HG03175 (cell line): ENCODE data around the gene ESRRA.

Source experiments
- ATAC-seq: cut with Tn5 transposase; IDR thresholded peaks from one replicate; pipeline ENCODE4 v1.9.1; 2021; ENCODE audit warnings: mild to moderate bottlenecking, moderate library complexity; ENCODE audit not compliant: unreplicated experiment

The ESRRA gene

DNA sequence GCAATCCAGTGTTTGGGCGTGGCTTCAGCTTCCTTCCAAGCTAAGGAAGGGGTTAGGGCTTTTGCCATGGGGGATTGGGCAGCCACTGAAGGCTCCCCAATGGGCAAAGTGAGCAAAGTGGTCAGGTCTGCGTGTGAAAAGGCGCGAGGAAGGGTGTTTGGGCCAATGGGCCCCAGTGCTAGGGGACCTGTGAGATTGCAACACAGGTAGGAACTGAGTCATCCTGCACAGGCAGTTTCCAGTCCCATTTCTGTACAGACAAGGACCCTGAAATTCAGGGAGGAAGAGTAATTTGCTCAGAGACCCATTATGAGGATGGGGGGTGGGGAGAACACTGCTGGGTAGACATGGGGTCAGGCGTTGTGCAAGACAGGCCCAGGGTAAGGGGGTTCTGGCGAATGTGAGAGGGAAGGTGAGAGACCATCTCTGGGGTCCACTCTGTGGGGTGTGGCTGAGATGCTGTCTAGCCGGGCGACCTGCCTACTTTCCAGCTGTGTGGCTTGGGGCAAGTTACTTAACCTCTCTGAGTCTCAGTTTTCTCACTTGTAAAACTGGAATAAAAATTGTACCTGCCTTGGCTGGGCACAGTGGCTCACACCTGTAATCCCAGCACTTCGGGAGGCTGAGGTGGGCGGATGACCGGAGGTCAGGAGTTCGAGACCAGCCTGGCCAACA, 42.0 kb downstream of the ESRRA start:
- ATAC-seq: no peak

DNA sequence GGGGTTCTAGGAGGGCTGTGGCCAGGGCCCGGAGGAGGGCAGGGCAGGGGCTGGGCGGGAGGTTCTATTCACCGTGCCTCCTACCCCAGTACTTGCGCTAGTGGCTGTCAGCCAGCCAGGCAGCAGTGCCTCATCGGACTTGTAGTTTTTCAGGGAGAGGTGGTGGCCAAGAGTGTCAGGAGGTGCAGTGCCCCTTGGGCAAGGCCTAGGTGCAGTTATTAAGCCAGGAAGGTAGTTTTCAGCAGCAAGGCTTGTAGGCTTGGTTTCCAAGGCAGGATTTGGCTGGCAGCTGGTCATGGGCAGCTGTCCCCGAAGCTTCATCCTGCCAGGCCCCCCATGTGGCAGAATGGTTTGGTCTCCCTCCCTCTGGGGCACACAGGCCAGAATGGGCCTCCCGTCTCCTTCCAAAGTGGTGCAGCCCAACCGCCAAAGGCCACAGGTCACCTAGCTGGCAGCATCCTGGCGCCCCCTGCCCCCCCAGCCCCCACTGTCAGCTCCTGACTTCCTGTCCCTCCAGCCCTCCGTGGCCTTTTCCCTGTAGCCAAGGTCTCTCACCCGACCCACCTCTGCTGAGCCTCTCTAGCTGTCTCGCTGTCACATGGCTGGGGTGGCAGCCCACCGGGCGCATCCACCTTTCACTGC, 43.2 kb downstream of the ESRRA start:
- no peak for ATAC-seq

DNA sequence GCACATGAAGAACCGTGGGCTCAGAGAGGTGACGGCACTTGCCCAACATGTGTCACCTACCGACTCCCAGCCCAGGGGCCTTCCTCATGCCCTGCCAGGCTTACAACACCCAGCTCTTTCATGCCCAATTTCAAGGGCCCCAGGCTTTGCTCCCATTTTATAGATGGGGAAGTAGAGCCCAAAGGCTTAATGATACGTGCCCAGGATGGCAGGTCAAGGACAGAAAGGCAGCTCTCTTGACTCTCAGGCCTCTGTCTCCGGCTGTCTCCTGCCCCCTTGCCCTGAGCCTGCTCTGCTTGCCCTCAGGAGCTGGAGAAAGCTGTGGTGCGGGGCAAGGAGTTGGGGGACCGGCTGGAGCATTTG, 43.7 kb downstream of the ESRRA start:
- ATAC-seq: no peak

DNA sequence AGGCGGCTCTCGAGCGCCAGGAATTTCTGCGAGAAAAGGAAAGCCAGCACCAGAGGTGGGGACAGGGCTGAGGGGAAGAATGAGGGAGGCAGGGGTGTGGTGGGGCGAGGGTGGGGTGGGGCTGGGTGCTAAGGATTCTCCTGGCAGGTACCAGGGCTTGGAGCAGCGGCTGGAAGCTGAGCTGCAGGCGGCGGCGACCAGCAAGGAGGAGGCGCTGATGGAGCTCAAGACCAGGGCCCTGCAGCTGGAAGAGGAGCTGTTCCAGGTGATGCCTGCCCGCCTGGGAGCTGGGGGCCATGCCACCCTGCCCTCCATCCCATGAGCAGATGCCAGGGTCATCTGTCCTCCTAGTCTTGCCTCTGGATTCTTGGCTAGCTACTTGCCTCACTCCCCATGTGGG, 44.1 kb downstream of the ESRRA start:
- ATAC-seq: no peak

DNA sequence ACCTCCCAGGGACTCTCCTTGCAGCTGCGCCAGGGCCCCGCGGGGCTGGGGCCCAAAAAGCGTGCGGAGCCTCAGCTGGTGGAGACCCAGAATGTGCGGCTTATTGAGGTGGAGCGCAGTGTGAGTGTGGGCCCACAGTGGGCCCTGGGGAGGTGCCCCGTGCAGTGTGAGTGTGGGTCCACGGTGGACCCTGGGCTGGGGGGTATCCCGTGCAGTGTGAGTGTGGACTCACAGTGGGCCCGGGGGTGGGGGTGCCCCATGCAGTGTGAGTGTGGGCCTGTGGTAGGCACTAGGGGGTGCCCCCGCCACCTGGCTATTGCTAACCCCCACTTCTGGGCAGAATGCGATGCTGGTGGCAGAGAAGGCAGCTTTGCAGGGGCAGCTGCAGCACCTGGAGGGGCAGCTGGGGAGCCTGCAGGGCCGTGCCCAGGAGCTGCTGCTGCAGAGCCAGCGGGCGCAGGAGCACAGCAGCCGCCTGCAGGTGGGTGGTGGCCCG, 45.9 kb downstream of the ESRRA start:
- no peak for ATAC-seq

DNA sequence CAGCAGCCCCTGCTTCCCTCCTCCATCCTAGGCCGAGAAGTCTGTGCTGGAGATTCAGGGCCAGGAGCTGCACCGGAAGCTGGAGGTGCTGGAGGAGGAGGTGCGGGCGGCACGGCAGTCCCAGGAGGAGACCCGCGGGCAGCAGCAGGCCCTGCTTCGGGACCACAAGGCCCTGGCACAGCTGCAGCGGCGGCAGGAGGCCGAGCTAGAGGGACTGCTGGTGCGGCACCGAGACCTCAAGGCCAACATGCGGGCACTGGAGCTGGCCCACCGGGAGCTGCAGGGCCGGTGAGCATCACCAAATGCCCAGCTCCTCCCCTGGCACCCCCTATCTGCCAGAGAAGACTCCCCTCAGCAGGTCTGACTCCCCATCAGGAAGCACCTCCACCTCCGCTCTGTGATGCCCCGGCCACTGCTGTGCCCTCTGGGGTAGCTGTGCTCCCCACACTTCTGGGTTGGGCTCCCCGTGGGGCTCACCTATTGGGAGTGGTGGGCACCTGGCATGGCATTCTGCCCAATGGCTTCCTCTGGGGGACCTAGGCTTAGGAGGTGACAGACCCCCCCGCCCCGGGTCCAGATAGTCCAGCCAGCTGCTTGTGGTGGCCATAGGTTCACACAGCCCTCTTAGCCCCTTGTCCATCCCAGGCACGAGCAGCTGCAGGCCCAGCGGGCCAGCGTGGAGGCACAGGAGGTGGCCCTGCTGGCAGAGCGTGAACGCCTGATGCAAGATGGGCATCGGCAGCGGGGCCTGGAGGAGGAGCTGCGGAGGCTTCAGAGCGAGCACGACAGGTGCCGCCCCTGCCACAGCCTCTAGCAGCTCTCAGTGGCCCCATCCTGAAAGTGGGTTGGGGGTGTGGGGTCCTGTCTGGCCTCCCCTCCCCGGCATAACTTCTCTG, 47.0 kb downstream of the ESRRA start:
- ATAC-seq: no peak

DNA sequence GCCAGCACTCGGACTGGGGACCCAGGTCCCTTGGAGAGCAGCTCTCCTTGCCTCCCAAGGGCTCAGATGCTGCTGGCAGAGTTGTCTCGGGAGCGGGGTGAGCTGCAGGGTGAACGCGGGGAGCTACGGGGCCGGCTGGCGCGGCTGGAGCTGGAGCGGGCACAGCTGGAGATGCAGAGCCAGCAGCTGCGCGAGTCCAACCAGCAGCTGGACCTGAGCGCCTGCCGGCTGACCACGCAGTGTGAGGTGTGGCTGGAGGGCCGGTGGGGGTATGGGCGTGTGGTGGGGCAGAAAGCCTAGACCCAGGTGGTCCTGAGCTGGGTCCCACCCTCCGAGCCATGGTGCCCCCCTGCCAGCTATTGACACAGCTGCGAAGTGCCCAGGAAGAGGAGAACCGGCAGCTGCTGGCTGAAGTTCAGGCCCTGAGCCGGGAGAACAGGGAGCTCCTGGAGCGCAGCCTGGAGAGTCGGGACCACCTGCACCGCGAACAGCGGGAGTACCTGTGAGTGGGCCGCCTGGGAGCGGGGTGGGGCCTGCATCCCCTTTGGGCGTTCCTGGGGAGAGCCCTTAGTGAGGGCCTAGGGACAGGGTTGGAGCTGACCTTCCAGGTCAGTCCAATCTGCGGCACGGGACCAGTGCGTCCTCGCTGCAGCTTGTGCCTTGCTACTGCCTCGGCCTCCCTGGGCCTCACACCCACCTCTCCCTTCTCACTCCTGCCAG, 47.8 kb downstream of the ESRRA start:
- no peak for ATAC-seq

DNA sequence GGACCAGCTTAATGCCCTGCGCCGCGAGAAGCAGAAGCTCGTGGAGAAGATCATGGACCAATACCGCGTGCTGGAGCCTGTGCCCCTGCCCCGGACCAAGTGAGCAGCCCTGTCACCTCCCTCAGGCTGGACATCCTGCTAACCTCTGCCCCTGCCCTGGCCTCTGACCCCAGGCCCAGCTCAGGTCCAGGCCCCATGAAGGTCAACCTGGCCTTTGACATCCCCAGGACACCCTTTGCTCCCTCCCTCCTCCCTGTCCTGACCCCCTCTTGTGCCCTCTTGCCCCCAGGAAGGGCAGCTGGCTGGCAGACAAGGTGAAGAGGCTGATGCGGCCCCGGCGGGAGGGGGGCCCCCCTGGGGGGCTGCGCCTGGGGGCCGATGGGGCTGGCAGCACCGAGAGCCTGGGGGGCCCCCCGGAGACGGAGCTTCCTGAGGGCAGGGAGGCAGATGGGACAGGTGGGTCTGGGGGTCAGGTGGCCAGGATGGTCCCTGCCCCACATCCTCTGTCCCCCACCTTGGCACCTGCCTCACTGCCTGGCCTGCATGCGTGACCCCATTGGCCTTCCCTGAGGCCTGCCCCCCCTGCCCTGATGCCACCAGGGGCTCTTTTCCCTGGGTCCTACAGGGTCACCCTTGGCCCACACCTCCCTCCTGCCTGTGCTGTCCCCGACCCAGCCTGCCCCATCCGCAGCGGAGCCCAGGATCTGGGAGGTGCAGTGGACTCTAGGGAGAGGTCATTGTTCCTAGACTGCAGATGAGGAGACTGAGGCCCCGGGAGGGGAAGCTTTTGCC, 48.6 kb downstream of the ESRRA start:
- ATAC-seq: no peak

DNA sequence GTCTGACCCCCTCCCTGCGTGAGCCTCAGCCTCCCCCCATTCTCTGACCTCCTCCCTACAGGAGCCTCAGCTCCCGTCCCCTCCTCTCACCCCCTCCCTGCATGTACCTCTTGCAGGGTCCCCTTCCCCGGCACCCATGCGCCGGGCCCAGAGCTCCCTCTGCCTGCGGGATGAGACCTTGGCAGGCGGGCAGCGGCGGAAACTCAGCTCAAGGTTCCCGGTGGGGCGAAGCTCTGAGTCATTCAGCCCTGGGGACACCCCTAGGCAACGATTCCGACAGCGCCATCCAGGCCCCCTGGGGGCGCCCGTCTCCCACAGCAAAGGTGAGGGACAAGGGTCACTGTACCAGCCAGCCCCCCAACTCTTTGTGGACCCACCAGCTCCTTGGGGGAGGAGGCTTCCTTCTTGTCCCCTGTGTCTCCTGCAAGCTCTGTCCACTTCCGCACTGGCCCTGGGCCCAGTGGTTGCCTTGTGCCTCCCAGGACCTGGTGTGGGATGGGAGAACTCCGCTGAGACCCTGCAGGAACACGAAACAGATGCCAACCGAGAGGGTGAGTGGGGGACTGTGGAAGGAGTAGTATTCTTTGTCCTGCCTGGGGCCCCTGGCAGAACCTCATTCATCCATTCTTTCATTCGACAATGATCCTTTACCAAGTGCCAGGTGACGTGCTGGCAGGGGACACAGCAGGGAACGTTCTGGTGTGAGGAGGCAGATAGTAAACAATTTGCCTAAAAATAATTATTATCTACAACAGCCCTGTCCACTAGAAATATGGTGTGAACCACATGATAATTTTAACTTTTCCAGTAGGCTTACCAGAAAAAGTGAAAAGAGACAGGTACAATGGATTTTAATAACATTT, 50.0 kb downstream of the ESRRA start:
- ATAC-seq: no peak

DNA sequence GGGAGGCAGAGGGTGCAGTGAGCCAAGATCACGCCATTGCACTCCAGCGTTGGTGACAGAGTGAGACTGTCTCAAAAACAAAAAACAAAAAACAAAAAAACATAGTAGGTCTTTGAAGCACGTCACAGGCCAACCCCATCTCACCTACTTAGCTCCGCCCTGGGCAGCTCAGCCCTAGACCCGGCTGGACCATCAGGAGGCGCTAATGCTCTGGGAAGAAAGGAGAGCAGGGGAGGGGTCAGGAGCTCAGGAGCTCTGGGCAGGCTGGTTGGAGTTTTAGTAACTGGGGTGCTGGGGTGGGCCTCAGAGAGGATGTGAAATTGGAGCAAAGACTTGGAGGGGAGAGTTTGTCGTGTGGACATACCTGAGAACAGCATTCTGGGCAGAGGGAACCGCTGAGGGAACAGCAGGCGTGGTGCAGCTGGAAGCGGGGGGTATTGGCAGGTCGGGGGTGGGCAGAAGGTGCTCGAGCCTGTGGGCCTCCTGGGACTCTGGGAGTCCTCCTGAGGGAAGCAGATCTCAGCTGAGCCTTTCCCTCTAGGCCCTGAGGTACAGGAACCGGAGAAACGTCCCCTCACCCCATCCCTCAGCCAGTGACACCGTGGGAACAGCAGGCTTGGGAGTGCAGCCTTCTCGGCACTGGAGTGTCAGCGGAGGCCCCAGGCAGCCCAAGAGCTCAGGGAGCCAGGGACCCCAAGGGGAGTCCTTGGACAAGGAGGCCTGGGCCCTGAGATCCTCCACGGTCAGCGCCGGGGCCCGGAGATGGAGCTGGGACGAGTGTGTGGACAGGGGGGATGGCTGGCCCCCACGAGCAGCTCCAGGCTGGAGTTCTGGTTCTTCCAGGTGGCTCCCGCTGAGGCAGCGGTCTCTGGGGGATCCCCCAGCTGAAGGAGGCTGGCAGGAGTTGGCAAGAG, 51.4 kb downstream of the ESRRA start:
- no peak for ATAC-seq

DNA sequence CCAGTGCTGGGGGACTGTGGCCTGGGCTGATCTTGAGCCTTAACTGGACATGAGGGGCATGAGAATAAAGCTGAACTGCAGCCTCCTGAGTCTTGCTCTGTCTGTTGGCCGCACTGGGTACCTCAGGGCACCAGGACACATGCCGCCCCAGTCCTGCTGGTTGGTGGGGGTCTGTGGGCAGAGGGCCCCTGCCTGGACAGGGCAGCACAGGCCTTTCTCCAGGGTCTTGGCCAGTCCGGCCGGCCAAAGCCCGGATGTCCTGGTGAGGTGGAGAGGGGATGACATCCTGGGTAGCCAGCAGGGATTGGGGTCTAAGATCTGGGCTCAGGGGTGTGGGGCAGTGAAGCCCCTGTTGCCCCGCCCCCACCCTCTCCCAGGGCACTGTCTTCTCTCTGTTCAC, 52.1 kb downstream of the ESRRA start:
- no peak for ATAC-seq

DNA sequence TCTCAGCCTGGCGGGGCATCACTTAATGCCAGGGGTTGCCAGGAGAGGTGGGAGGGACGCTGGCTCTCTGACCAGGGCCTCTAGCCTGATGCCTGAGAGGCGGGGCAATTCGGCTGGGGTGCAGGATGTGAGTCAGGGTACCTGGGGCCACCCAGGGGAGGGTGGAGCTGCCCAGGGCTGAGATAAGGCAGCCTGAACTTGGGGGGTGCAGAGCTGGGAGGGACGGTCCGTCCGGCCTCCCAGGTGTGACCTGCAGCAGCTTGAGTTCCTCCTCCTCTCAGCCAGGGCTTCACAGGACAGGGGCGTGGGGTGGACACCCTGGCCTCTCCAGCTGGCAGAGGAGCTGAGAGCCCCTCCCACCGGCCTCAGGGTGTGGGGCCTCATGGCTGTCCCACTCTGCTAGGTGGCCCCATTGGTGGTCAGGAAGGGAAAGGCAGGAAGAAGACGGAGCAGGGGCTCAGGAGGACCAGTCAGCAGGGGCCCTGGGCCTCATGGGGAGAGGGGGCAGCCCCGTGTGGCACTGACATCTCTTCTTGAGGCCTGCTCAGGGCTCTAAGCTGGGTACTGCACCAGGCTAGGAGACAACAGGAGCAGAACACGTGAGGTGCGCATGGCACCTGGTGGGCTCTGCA, 52.7 kb downstream of the ESRRA start:
- ATAC-seq: no peak

DNA sequence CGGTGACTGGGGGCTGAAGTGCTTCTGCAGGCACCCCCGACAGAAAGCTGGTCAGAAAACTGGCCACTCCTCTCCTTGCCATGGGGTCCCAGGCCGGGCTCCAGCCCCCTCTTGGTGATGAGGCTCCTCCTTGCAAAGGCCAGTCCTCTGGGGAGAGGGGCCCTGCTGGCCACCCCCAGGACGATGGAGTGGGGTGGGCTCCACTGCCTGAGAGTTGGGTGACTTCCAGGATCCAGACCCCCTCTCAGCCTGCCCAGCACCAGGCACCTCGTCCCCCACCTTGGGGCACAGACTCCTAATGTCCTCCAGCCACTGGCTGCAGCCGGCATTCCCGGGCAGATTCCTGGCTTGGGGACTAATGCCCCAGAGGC, 53.2 kb downstream of the ESRRA start:
- ATAC-seq: no peak

DNA sequence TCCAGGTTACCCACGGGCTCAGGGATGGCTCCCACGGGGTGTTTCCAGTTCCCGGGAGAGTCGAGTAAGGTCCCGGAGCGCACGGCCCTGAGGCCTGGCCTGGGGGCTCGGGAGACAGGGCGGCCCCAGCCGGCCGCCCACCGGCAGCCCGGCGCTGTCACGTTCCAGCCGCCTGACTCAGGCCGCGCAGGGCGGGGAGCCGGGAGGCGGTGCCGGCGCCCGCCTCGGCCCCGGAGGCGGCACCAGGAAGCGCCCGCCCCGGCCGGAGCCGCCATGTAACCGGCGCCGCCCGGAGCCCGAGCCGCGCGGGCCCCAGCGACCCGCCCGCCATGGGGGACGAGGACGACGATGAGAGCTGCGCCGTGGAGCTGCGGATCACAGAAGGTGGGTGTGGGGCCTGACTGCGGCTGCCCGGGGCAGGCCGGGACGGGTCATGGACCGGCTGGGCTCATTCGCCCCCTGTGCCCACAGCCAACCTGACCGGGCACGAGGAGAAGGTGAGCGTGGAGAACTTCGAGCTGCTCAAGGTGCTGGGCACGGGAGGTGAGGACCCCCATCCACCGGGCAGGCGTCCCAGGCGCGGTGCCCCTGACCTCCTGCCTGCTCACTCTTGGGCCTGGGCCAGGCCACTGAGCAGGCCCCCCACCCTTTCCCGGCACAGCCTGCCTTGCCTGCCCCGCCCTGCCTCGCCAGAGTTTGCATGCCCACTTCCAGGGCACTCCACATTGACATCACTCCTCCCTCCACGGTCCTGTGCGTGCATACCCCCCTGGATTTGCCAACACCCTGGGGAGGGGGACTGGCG, 53.8 kb downstream of the ESRRA start, which contains the start of gene RPS6KA4:
Gene RPS6KA4, plus strand, starts transcription at position 256 of the 805 bp plus-strand sequence. Its CDS starts 74 bp downstream, at position 330.
- peak; percentile 68 for ATAC-seq

DNA sequence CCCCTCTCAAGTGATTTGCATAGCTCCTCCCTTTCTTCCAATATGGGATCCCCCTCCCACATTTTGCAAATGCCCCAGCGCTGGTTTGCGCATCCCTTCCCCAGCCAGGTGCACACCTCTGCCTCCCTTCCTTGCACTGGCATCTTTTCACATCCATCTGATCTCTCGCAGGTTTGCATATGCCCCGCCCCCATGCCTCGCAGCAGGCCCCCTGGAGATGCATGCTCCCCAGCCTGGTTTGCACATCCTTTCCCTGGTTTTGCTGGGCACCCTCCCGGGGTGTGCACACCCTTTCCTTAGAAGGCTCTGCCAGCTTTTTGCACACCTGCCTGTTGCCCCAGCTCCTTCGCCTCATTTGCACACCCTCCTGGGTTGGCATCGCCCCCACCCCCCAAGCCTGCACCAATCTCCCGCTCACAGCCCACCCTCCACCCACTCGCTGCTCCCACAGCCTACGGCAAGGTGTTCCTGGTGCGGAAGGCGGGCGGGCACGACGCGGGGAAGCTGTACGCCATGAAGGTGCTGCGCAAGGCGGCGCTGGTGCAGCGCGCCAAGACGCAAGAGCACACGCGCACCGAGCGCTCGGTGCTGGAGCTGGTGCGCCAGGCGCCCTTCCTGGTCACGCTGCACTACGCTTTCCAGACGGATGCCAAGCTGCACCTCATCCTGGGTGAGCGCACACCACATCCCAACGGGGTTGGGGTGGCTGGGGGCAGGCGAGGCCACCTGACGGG, 54.6 kb downstream of the ESRRA start:
- no peak for ATAC-seq

DNA sequence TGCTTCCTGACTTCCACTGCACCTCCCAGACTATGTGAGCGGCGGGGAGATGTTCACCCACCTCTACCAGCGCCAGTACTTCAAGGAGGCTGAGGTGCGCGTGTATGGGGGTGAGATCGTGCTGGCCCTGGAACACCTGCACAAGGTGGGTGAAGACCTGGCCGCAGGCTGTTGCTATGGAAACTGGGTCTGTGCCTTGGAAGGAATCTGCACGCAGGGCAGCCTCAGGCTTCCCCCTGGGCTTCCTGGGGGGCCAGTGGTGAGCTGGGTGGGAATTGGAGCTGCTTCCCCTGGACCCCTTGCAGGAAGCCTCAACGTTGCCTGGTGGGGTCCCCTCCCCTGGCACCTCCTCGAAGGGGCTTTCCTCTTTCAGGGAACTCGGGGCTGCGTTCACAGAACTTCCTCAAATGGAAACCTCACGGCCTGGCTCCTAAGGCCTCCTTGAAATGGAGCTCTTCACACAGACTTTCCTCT, 55.2 kb downstream of the ESRRA start:
- ATAC-seq: no peak
